HCT116 (cell line): ENCODE data around the gene NDUFS8. TPM values are rescaled to one million over a fixed set of nuclear protein-coding genes. Genes with fewer than 3 reads are reported as not detected.

Experiments
- ATAC-seq: fragments of 200-7000 bp; cut with Tn5 transposase; 2 replicates; pipeline ENCODE4 v1.9.1; 2020; ENCODE audit warnings: mild to moderate bottlenecking, moderate library complexity
- BruUV-seq: library from RNA; stranded (reverse); fragments of 400-500 nt; replicated peaks from 2 replicates; lab custom pipeline; 2021; lab: Mats Ljungman, UMichigan
- CTCF ChIA-PET: fragments of 300-600 bp; sonication (Branson Sonifier 250); formaldehyde crosslinking; loops from one replicate; lab custom pipeline; 2021; ENCODE audit warnings: antibody characterized with exemption; lab: Charles Lee
- POLR2A ChIA-PET: fragments of 300-600, 350-600 bp; sonication (Branson Sonifier 250); formaldehyde crosslinking; loops from one replicate; lab custom pipeline; 2021; ENCODE audit warnings: antibody characterized with exemption; lab: Charles Lee
- RAD21 ChIA-PET, 2 experiments: fragments of 300-600 bp; sonication (Branson Sonifier 250); formaldehyde crosslinking; loops; one replicate each; lab custom pipeline; 2023; ENCODE audit warnings: low total read pairs in 2 of 2; ENCODE audit not compliant: uncharacterized antibody in 2 of 2, unreplicated experiment in 2 of 2, low non-redundant PET in 1 of 2; lab: Charles Lee
- DNase-seq: peaks from one replicate; pipeline ENCODE4 v3.0.0-alpha.2; 2010; ENCODE audit warnings: low read depth, low spot score
- H2AFZ ChIP-seq: fragments of 200-600 bp; shearing (Covaris generic), sonication (generic); 2 replicates; pipeline ENCODE4 v1.6.1; 2017; ENCODE audit warnings: low read depth, mixed run types, mixed read lengths, antibody characterized with exemption, low read length; ENCODE audit not compliant: poor library complexity, severe bottlenecking
- H3K27ac ChIP-seq: 2 replicates; pipeline ENCODE4 v1.5.1; 2012; ENCODE audit warnings: low read depth, low read length
- H3K27me3 ChIP-seq: fragments of 200-600 bp; sonication (generic); 2 replicates; pipeline ENCODE4 v1.6.1; 2016; ENCODE audit warnings: mixed run types, low read length, mixed read lengths; ENCODE audit not compliant: insufficient read depth
- H3K36me3 ChIP-seq, 2 experiments: fragments of 200-500 bp in 1 of 2; fragments of 200-600 bp in 1 of 2; sonication (Bioruptor generic) in 1 of 2; sonication (generic) in 1 of 2; 2 replicates each; pipeline versions ENCODE4 v1.5.1 to v1.6.1; 2014 to 2016; ENCODE audit warnings: low read length in 2 of 2, inconsistent platforms in 1 of 2, mixed read lengths in 1 of 2, mixed run types in 1 of 2; ENCODE audit not compliant: insufficient read depth in 2 of 2, control insufficient read depth in 1 of 2
- H3K4me1 ChIP-seq, 2 experiments: fragments of 200-600 bp in 1 of 2; sonication (generic) in 1 of 2; 2 replicates each; pipeline versions ENCODE4 v1.5.1 to v1.6.1; 2012 to 2017; ENCODE audit warnings: low read length in 2 of 2, inconsistent platforms in 1 of 2, mild to moderate bottlenecking in 1 of 2, mixed read lengths in 1 of 2, mixed run types in 1 of 2, moderate library complexity in 1 of 2; ENCODE audit not compliant: insufficient read depth in 2 of 2, control insufficient read depth in 1 of 2
- H3K4me2 ChIP-seq: fragments of 200-600 bp; sonication (generic); 2 replicates; pipeline ENCODE4 v1.6.1; 2017; ENCODE audit warnings: mixed run types, low read length, mixed read lengths
- H3K4me3 ChIP-seq, 2 experiments: fragments of 200-600 bp in 1 of 2; sonication (generic) in 1 of 2; replicated peaks in 1 of 2; 2 replicates each; pipeline ENCODE4 v1.5.1; 2011 to 2016; ENCODE audit warnings: low read length in 2 of 2, control low read depth in 1 of 2, low read depth in 1 of 2, mild to moderate bottlenecking in 1 of 2, mixed read lengths in 1 of 2, mixed run types in 1 of 2
- H3K79me2 ChIP-seq: fragments of 200-600 bp; sonication (generic); 2 replicates; pipeline ENCODE4 v1.6.1; 2017; ENCODE audit warnings: mild to moderate bottlenecking, mixed run types, low read length, moderate library complexity, mixed read lengths; ENCODE audit not compliant: insufficient read depth
- H3K9ac ChIP-seq: fragments of 200-600 bp; sonication (generic); 2 replicates; pipeline ENCODE4 v1.6.1; 2016; ENCODE audit warnings: low read length, mixed read lengths
- H3K9me2 ChIP-seq: fragments of 200-600 bp; sonication (generic), shearing (Covaris generic); 2 replicates; pipeline ENCODE4 v1.6.1; 2017; ENCODE audit warnings: mixed run types, mild to moderate bottlenecking, moderate library complexity; ENCODE audit not compliant: insufficient read depth
- H3K9me3 ChIP-seq, 2 experiments: fragments of 200-500 bp in 1 of 2; fragments of 200-600 bp in 1 of 2; sonication (Bioruptor generic) in 1 of 2; sonication (generic) in 1 of 2; 2 replicates each; pipeline ENCODE4 v1.6.1; 2014 to 2017; ENCODE audit warnings: low read length in 2 of 2, mixed read lengths in 2 of 2, inconsistent platforms in 1 of 2, low read depth in 1 of 2, mild to moderate bottlenecking in 1 of 2, mixed run types in 1 of 2, moderate library complexity in 1 of 2; ENCODE audit not compliant: control insufficient read depth in 1 of 2, insufficient read depth in 1 of 2
- H4K20me1 ChIP-seq: fragments of 200-600 bp; sonication (generic), shearing (Covaris generic); 2 replicates; pipeline ENCODE4 v1.6.1; 2017; ENCODE audit warnings: mixed run types, mild to moderate bottlenecking, moderate library complexity; ENCODE audit not compliant: insufficient read depth
- CEBPB ChIP-seq: IDR thresholded peaks from 2 replicates; pipeline ENCODE4 v1.6.1; 2012; ENCODE audit warnings: low read depth
- EGR1 ChIP-seq: IDR thresholded peaks from 2 replicates; pipeline ENCODE4 v1.6.1; 2012; ENCODE audit warnings: low read depth
- ELF1 ChIP-seq: IDR thresholded peaks from 2 replicates; pipeline ENCODE4 v1.6.1; 2012; ENCODE audit warnings: low read depth, borderline replicate concordance
- FOSL1 ChIP-seq: IDR thresholded peaks from 2 replicates; pipeline ENCODE4 v1.6.1; 2012; ENCODE audit warnings: low read depth
- POLR2A ChIP-seq: IDR thresholded peaks from 2 replicates; pipeline ENCODE4 v1.7.0; 2011; ENCODE audit warnings: borderline replicate concordance; ENCODE audit not compliant: insufficient read depth, insufficient read length; ENCODE audit errors: extremely low read depth
- POLR2AphosphoS5 ChIP-seq: IDR thresholded peaks from 2 replicates; pipeline ENCODE4 v1.6.1; 2011; ENCODE audit warnings: mild to moderate bottlenecking, low read depth, low read length, moderate library complexity
- RAD21 ChIP-seq: IDR thresholded peaks from 2 replicates; pipeline ENCODE4 v1.6.1; 2012; ENCODE audit warnings: low read depth, mild to moderate bottlenecking
- SIN3A ChIP-seq: IDR thresholded peaks from 2 replicates; pipeline ENCODE4 v1.6.1; 2012; ENCODE audit warnings: low read depth
- SP1 ChIP-seq: IDR thresholded peaks from 2 replicates; pipeline ENCODE4 v1.6.1; 2012; ENCODE audit warnings: low read depth
- SRF ChIP-seq: IDR thresholded peaks from 2 replicates; pipeline ENCODE4 v1.6.1; 2012; ENCODE audit warnings: low read depth
- TCF7L2 ChIP-seq: IDR thresholded peaks from 2 replicates; pipeline ENCODE4 v1.7.0; 2011; ENCODE audit warnings: borderline replicate concordance, inconsistent platforms; ENCODE audit not compliant: insufficient read depth, insufficient read length; ENCODE audit errors: extremely low read depth
- YY1 ChIP-seq: IDR thresholded peaks from 2 replicates; pipeline ENCODE4 v1.6.1; 2011; ENCODE audit warnings: low read length, low read depth, moderate library complexity, mild to moderate bottlenecking; ENCODE audit not compliant: insufficient replicate concordance; ENCODE audit errors: extremely low read depth
- ZFX ChIP-seq: fragments of 450-650 bp; IDR thresholded peaks from 2 replicates; pipeline ENCODE4 v1.6.1; 2017
- intact Hi-C: fragments of 100-400 bp; cut with micrococcal nuclease; formaldehyde crosslinking; loops from 2 replicates; pipeline ENCODE4 v1.10.0; 2022
- microRNA-seq: library from miRNA; unstranded; fragments of <30 nt; microRNA quantifications from one replicate; pipeline ENCODE4, GENCODE V29; 2016; ENCODE audit warnings: borderline number of aligned reads
- total RNA-seq: library from RNA; stranded (reverse); gene quantifications from one replicate; pipeline ENCODE4 v1.2.1, GENCODE V29; 2021; ENCODE audit not compliant: unreplicated experiment
- TF ChIP-seq, protein P1 (sequence below): IDR thresholded peaks from 2 replicates; pipeline ENCODE4 v1.6.1; 2012
- TF ChIP-seq, protein P2 (sequence below): IDR thresholded peaks from 2 replicates; pipeline ENCODE4 v1.6.1; 2011; ENCODE audit warnings: mild to moderate bottlenecking, low read length, moderate library complexity; ENCODE audit not compliant: insufficient replicate concordance; ENCODE audit errors: extremely low read depth
- TF ChIP-seq, protein P3 (sequence below): IDR thresholded peaks from 2 replicates; pipeline ENCODE4 v1.6.1; 2012

NDUFS8 gene
- total RNA-seq, 1 experiment from 2014 or later, result 189 TPM

DNA sequence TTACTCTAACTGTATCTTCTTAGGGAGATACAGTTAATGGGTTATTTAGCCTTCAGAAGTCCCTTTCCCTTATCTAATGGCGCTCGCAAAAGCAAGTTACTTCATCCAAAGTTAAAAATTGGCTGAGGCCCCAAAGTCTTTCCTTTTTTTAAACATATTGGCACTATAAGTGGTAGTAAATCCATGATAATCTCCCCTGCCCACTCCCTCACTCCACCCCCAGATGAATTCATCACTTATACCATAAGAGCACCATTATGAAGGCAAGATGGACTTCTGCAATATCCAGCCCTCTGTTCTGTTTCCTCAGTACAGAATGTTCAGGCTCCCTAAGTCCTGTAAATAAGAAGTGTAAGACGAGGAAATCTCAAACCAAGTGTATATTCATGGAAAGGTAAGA lies 53.0 kb downstream of the NDUFS8 start:
- intact Hi-C loops, result no loop called here
- no TSS peak for BruUV-seq
- no peak overlapping the region for H2AFZ ChIP-seq
- ChIA-PET POLR2A (no interaction called here), RAD21 (no interaction called here)
- H3K27ac ChIP-seq, result no peak overlapping the region
- no peak overlapping the region for H3K9ac ChIP-seq
- peaks cover 0 to 6% of the 10 kb centered on the region in 2 experiments; a peak in 1 of 4 replicates for H3K36me3 ChIP-seq
- H4K20me1 ChIP-seq, result peaks cover 4% of the 10 kb centered on the region; the same call in 1 of the 2 replicates
- DNase-seq (no peak), ATAC-seq (no peak)
- H3K9me3 ChIP-seq, result no peaks in the 10 kb centered on the region
- H3K4me2 ChIP-seq, result no peak overlapping the region
- no peak overlapping the region for H3K4me3 ChIP-seq
- TF ChIP-seq TCF7L2 (no peak), FOSL1 (no peak), RAD21 (no peak), SIN3A (no peak), ZFX (no peak), SRF (no peak), CEBPB (no peak), SP1 (no peak), YY1 (no peak), ELF1 (no peak), EGR1 (no peak), POLR2A (no peak), POLR2AphosphoS5 (no peak)
- TF ChIP-seq, protein P1, sequence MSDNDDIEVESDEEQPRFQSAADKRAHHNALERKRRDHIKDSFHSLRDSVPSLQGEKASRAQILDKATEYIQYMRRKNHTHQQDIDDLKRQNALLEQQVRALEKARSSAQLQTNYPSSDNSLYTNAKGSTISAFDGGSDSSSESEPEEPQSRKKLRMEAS, result no peak
- TF ChIP-seq, protein P2, sequence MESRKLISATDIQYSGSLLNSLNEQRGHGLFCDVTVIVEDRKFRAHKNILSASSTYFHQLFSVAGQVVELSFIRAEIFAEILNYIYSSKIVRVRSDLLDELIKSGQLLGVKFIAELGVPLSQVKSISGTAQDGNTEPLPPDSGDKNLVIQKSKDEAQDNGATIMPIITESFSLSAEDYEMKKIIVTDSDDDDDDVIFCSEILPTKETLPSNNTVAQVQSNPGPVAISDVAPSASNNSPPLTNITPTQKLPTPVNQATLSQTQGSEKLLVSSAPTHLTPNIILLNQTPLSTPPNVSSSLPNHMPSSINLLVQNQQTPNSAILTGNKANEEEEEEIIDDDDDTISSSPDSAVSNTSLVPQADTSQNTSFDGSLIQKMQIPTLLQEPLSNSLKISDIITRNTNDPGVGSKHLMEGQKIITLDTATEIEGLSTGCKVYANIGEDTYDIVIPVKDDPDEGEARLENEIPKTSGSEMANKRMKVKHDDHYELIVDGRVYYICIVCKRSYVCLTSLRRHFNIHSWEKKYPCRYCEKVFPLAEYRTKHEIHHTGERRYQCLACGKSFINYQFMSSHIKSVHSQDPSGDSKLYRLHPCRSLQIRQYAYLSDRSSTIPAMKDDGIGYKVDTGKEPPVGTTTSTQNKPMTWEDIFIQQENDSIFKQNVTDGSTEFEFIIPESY, result no peak
- TF ChIP-seq, protein P3, sequence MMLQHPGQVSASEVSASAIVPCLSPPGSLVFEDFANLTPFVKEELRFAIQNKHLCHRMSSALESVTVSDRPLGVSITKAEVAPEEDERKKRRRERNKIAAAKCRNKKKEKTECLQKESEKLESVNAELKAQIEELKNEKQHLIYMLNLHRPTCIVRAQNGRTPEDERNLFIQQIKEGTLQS, result no peak
- TF ChIP-seq, all 23 proteins: peak for 0
- Histone ChIP-seq H3K79me2 (peaks cover 22% of the 10 kb centered on the region; the same call in 1 of the 2 replicates), H3K27me3 (no peaks in the 10 kb centered on the region), H3K9me2 (no peaks in the 10 kb centered on the region), H3K4me1 (no peaks in the 10 kb centered on the region; a peak in 1 of 4 replicates)
- CTCF ChIA-PET, result no interaction called here

Small RNA genes within 50 kb of the gene (microRNA-seq; reads per million reads assigned to microRNA genes)
- gene MIR4691 (not detected), gene MIR6753 (not detected), gene MIR7113 (not detected)

Other genes starting within 250 kb of the NDUFS8 start
- gene UNC93B1, start 26.6 kb upstream of the NDUFS8 start, total RNA-seq, result 72.9 TPM
- gene ALDH3B1, start 20.4 kb upstream of the NDUFS8 start, total RNA-seq, result 25.5 TPM
- 101 TPM for gene TCIRG1, start 8.3 kb downstream of the NDUFS8 start, total RNA-seq
- gene CHKA, start 90.7 kb downstream of the NDUFS8 start, total RNA-seq, result 33.1 TPM
- gene KMT5B, start 182.6 kb downstream of the NDUFS8 start, total RNA-seq, result 35.1 TPM
- gene C11orf24, start 241.3 kb downstream of the NDUFS8 start, total RNA-seq, result 37.8 TPM